ENCODE data around the gene PLEKHG1.

DNA sequence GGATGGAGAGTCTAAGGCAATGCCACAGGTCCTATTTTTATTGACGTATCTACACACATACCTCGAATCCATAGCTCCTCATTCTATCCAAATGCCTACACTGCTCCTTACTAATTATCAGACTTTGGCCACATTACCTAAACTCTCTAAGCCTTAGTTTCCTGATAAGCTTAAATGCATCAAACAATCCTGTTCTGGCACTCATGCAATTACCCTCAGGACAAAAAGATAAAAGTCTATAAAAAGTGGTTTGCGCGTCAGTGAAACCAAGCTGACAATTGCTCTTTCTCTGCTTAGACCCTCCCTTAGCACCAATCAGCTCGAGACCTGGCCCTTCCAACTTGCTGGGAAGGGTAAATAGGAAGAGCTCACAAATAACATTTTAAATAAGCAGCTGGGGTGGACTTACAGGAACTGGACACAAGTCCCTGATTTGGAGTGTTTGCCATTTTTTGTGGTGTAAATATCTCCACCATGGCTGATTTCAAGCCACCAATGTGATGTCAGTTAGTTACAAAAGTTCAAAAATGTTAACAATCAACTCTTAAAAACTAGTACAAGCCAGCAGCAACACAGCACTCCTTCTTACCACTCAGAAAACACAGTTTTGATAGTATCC, 7.2 kb upstream of the PLEKHG1 start:
- TF ChIP-seq, protein P1, sequence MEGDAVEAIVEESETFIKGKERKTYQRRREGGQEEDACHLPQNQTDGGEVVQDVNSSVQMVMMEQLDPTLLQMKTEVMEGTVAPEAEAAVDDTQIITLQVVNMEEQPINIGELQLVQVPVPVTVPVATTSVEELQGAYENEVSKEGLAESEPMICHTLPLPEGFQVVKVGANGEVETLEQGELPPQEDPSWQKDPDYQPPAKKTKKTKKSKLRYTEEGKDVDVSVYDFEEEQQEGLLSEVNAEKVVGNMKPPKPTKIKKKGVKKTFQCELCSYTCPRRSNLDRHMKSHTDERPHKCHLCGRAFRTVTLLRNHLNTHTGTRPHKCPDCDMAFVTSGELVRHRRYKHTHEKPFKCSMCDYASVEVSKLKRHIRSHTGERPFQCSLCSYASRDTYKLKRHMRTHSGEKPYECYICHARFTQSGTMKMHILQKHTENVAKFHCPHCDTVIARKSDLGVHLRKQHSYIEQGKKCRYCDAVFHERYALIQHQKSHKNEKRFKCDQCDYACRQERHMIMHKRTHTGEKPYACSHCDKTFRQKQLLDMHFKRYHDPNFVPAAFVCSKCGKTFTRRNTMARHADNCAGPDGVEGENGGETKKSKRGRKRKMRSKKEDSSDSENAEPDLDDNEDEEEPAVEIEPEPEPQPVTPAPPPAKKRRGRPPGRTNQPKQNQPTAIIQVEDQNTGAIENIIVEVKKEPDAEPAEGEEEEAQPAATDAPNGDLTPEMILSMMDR (IDR thresholded peaks at IDR 0.05): no peak
- TF ChIP-seq POLR2A (IDR thresholded peaks at IDR 0.05): no peak

All from thyroid gland (tissue), 4 donors.